BJ (cell line): ENCODE results near the gene LRRC58. TPM values are rescaled to one million over a fixed set of nuclear protein-coding genes. Genes with fewer than 3 reads are reported as not detected.

Experiments
- CTCF ChIA-PET: fragments of 350-600 bp; formaldehyde crosslinking; extraction: SDS; loops from one replicate; lab custom pipeline; 2021; ENCODE audit warnings: antibody characterized with exemption, inconsistent platforms; lab: Yijun Ruan, JAX
- POLR2A ChIA-PET: fragments of 300-600 bp; sonication (Branson Sonifier 250); formaldehyde crosslinking; extraction: SDS; loops from one replicate; lab custom pipeline; 2021; ENCODE audit warnings: antibody characterized with exemption; lab: Charles Lee
- DNase-seq: peaks from one replicate; pipeline ENCODE4 v3.0.0-alpha.2; 2011; ENCODE audit warnings: low read depth
- H3K27me3 ChIP-seq: 2 replicates; pipeline ENCODE4 v1.6.0; 2011; ENCODE audit warnings: low read length; ENCODE audit not compliant: control insufficient read depth, insufficient read depth
- H3K36me3 ChIP-seq: 2 replicates; pipeline ENCODE4 v1.5.1; 2011; ENCODE audit warnings: low read length; ENCODE audit not compliant: control insufficient read depth, insufficient read depth
- H3K4me3 ChIP-seq: 2 replicates; pipeline ENCODE4 v1.5.1; 2011; ENCODE audit warnings: low read depth, mild to moderate bottlenecking, control low read depth, low read length
- polyA plus RNA-seq: library from polyadenylated mRNA; depleted of rRNA; stranded (reverse); fragments of >200 nt; gene quantifications from 2 replicates; pipeline ENCODE4 v1.2.3, GENCODE V29; 2011
- TF ChIP-seq, protein P1 (sequence below): IDR thresholded peaks from 2 replicates; pipeline ENCODE4 v1.5.1; 2011; ENCODE audit warnings: low read depth, mild to moderate bottlenecking, control low read depth, inconsistent platforms, low read length, moderate library complexity; ENCODE audit not compliant: insufficient read depth

Gene LRRC58
- polyA plus RNA-seq, 1 experiment, result 6.3 TPM

DNA sequence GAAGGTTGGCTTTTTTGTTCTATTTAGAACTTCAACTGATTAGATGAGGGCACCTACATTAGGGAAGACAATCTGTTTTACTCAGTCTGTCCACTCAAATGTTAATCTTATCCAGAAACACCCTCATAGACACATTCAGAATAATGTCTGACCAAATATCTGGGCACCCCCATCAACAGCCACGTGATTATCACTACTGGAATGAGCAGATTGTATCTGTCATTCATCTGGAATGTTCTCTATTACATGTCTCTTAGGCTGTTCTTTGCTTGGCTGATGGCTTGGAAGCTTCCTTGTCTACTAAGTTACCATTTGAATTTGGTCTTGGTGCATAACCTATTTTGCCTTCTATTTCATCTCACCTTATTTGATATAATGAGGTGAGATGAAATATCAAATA is 15.7 kb upstream of the LRRC58 start:
- TF ChIP-seq, protein P1, sequence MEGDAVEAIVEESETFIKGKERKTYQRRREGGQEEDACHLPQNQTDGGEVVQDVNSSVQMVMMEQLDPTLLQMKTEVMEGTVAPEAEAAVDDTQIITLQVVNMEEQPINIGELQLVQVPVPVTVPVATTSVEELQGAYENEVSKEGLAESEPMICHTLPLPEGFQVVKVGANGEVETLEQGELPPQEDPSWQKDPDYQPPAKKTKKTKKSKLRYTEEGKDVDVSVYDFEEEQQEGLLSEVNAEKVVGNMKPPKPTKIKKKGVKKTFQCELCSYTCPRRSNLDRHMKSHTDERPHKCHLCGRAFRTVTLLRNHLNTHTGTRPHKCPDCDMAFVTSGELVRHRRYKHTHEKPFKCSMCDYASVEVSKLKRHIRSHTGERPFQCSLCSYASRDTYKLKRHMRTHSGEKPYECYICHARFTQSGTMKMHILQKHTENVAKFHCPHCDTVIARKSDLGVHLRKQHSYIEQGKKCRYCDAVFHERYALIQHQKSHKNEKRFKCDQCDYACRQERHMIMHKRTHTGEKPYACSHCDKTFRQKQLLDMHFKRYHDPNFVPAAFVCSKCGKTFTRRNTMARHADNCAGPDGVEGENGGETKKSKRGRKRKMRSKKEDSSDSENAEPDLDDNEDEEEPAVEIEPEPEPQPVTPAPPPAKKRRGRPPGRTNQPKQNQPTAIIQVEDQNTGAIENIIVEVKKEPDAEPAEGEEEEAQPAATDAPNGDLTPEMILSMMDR, result no peak
- POLR2A ChIA-PET, result no interaction called here
- H3K4me3 ChIP-seq, result no peak overlapping the region
- no peaks in the 10 kb centered on the region for H3K36me3 ChIP-seq
- CTCF ChIA-PET, result no interaction called here
- peaks cover 6% of the 10 kb centered on the region for H3K27me3 ChIP-seq
- DNase-seq, result no peak

DNA sequence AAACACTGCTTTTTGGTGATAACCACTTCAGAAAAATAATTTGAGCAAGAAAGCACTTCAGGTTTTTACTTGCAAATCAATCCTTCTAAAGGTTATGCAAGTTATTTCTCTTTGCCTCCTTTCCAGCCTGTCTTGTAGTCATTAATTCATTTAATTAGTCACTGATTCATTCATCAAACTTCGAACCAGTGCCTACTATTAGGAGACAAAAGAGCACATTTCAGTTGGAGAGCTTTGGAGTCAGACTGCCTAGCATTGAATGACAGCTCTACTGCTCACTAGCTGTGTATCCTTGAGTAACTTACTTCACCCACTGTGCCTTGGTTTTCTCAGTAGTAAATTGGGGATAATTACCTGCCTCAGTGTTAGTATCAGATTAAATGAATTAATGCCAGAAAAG is 14.9 kb upstream of the LRRC58 start:
- TF ChIP-seq, protein P1, result no peak
- ChIA-PET POLR2A (no interaction called here), CTCF (no interaction called here)
- no peaks in the 10 kb centered on the region for H3K36me3 ChIP-seq
- H3K27me3 ChIP-seq, result peaks cover 4% of the 10 kb centered on the region
- no peak overlapping the region for H3K4me3 ChIP-seq
- no peak for DNase-seq

DNA sequence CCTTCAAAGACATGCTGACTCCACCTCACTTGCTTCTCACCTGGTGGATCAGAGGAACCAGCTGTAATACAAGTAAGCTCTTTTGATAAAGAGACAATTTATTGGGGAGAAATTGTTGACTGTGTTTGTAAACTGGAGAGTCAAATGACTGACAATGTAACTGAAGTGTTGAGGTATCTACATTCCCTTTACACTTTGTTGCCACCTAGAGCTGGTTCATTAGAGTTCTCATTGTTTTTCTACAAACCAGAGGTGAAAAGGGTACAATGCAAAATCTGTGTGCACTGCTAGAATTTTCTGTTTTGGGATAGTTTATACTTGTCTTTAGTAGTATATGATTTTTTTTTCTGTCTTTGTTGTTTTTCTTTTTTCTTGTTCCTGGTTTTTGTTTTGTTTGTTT is 8.7 kb upstream of the LRRC58 start:
- no peak for DNase-seq
- no peaks in the 10 kb centered on the region for H3K36me3 ChIP-seq
- ChIA-PET POLR2A (no interaction called here), CTCF (no interaction called here)
- TF ChIP-seq, protein P1, result no peak
- H3K27me3 ChIP-seq, result peaks cover 3% of the 10 kb centered on the region; the same call in 1 of the 2 replicates
- no peak overlapping the region for H3K4me3 ChIP-seq

DNA sequence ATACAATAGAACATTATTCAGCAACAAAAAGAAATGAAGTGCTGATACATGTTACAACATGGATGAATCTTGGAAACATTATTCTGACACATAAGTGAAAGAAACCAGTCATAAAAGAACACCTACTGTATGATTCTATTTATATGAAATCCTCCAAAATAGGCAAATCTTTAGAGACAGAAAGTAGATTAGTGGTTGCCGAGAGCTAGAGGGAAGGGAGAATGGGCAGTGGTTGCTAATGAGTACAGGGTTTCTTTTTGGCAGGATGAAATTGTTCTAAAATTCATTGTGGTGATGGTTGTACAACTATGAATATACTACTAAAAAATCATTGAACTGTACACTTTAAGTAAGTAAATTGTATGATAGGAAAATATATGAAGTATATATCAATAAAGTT is 6.3 kb upstream of the LRRC58 start:
- H3K27me3 ChIP-seq, result peaks cover 5% of the 10 kb centered on the region; the same call in 1 of the 2 replicates
- H3K36me3 ChIP-seq, result no peaks in the 10 kb centered on the region
- DNase-seq, result no peak
- H3K4me3 ChIP-seq, result no peak overlapping the region
- TF ChIP-seq, protein P1, result no peak
- CTCF ChIA-PET, result no interaction called here
- POLR2A ChIA-PET, result no interaction called here

DNA sequence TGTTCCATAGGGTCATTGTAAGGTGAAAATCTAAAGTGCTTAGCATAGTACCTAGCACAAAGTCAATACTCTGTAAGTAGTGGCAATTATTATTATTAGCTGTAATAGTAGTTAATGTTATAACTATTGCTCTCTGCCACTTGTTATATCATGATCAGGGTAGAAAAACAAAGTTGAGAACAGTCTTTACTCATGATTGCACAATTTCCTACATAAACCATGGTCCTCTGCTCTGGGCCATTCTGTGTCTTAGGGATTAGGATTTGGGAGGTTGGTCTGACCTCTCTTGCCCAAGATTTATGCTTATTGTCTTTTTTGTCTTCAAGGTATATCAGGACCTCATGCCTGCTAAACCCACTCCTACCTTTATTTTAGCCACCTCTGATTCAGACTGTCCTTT is 4.3 kb upstream of the LRRC58 start:
- Histone ChIP-seq H3K36me3 (no peaks in the 10 kb centered on the region), H3K4me3 (no peak overlapping the region), H3K27me3 (peaks cover 5% of the 10 kb centered on the region; the same call in 1 of the 2 replicates)
- POLR2A ChIA-PET, result no interaction called here
- CTCF ChIA-PET, result no interaction called here
- TF ChIP-seq, protein P1, result no peak
- no peak for DNase-seq
